Spleen (tissue), 11 donors: ENCODE results near the gene KCND3. TPM values are rescaled to one million over a fixed set of nuclear protein-coding genes. Genes with fewer than 3 reads are reported as not detected.
A peak's percentile ranks its signal among the peaks of the same experiment; 100 is the strongest.

Source experiments
- DNase-seq: peaks from one replicate; pipeline ENCODE4 v3.0.0-alpha.2; 2020
- H3K27ac ChIP-seq, 8 donors: fragments of 200-600 bp; sonication (generic) in 7 of 8; 1 replicate in 4 of 8; 2 replicates in 4 of 8; pipeline versions ENCODE4 v1.5.0 to v1.8.0; 2016 to 2021; ENCODE audit warnings: inconsistent platforms in 4 of 8, mild to moderate bottlenecking in 4 of 8, moderate library complexity in 1 of 8
- H3K27me3 ChIP-seq, 7 donors: fragments of 200-600 bp; sonication (generic) in 6 of 7; replicated peaks in 1 of 7; 1 replicate in 4 of 7; 2 replicates in 3 of 7; pipeline versions ENCODE4 v1.5.0 to v1.8.0; 2016 to 2021; ENCODE audit warnings: inconsistent platforms in 3 of 7, mild to moderate bottlenecking in 1 of 7
- H3K36me3 ChIP-seq, 6 donors: fragments of 200-600 bp; sonication (generic) in 5 of 6; 1 replicate in 4 of 6; 2 replicates in 2 of 6; pipeline versions ENCODE4 v1.5.0 to v1.8.0; 2016 to 2021; ENCODE audit warnings: inconsistent platforms in 2 of 6
- H3K4me1 ChIP-seq, 6 donors: fragments of 200-600 bp; sonication (generic) in 5 of 6; 1 replicate in 3 of 6; 2 replicates in 3 of 6; pipeline versions ENCODE4 v1.5.0 to v1.8.0; 2016 to 2021; ENCODE audit warnings: inconsistent platforms in 3 of 6
- H3K4me3 ChIP-seq, 8 donors: fragments of 200-600 bp; sonication (generic) in 7 of 8; 1 replicate in 4 of 8; 2 replicates in 4 of 8; pipeline versions ENCODE4 v1.5.0 to v1.8.0; 2016 to 2021; ENCODE audit warnings: inconsistent platforms in 4 of 8, mild to moderate bottlenecking in 4 of 8, moderate library complexity in 2 of 8
- H3K9me3 ChIP-seq, 8 donors: fragments of 200-600 bp; sonication (generic) in 7 of 8; 1 replicate in 4 of 8; 2 replicates in 4 of 8; pipeline versions ENCODE4 v1.5.0 to v1.8.0; 2016 to 2021; ENCODE audit warnings: inconsistent platforms in 4 of 8
- POLR2A ChIP-seq, 3 donors: fragments of 450-650 bp; IDR thresholded peaks; one replicate each; pipeline ENCODE4 v1.5.1; 2017; ENCODE audit warnings: antibody characterized with exemption in 3 of 3, mild to moderate bottlenecking in 1 of 3
- POLR2AphosphoS5 ChIP-seq, 3 donors: sonication (generic); formaldehyde crosslinking; IDR thresholded peaks; one replicate each; pipeline ENCODE4 v1.5.1; 2017; ENCODE audit warnings: antibody characterized with exemption in 3 of 3
- WGBS, 5 donors: extraction: QIAGEN DNeasy Blood & Tissue Kit in 3 of 5; methylation state at CpG; one replicate each; pipeline versions ENCODE4 v1.1.5 to v1.1.7; 2013 to 2018; 5-methylcytosine and 5-hydroxymethylcytosine counted together
- intact Hi-C: fragments of 100-400 bp; cut with DNase I; formaldehyde crosslinking; loops from one replicate; pipeline ENCODE4 v1.15.0; 2023; ENCODE audit warnings: low total_unique reads
- polyA plus RNA-seq, 3 donors: library from polyadenylated mRNA; stranded (reverse); fragments of 200-250 nt; gene quantifications; one replicate each; pipeline ENCODE4 v1.2.1, GENCODE V29; 2013
- total RNA-seq, 7 donors: library from RNA; depleted of rRNA in 3 of 7; stranded (reverse); fragments of >200 nt in 3 of 7; fragmentation: NEBNext Ultra II Directional in 4 of 7; extraction: Animal tissue kit (Norgen Biotek cat#: 25700) in 4 of 7; gene quantifications; one replicate each; pipeline versions ENCODE4 v1.1.0 to v1.2.1, GENCODE V29; 2016 to 2021
- TF ChIP-seq, protein P1 (sequence below), 11 experiments: fragments of 200-600 bp in 7 of 11; fragments of 450-650 bp in 4 of 11; sonication (generic) in 4 of 11; IDR thresholded peaks in 8 of 11; conservative IDR thresholded peaks in 3 of 11; 1 replicate in 7 of 11; 2 replicates in 4 of 11; pipeline versions ENCODE4 v1.4.0 to v1.8.0; 2016 to 2021; ENCODE audit warnings: antibody characterized with exemption in 11 of 11, inconsistent platforms in 4 of 11, mild to moderate bottlenecking in 1 of 11
- donor health status: healthy with polysubstance abuse.
- donor health status: DM: no; HTN: no; CAD: no; lungs with moderate emphysema.
- donor health status: DM: no; HTN: no; CAD: no.
- donor health status: Bipolar disorder and iron deficiency.
- donor health status: healthy.
- donor health status: DM: no; HTN: no; CAD: no.
- donor health status: DM: yes; HTN: yes; CAD: no.

The KCND3 gene
- total and polyA plus RNA-seq, 10 donors: 0.67 to 14.2 (median 8.6) TPM

DNA sequence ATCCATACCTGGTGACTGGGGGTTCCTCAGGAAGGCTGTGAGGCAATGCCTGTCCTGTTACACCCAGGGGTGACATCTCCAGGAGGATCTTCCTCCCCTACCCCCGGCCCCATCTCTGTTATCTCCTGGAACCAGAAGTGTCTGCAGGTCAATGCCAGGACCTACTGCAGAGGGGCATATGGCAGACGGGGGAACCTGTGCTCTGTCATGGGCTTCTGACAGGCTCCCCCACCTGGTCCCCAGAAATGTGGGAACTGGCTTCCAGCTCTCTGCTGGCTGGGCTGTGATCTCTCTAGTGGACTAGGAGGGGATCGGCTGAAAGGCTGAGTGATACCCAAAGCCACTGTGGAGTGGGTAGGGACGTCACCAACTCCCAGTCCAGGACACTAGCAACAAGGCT, 21.0 kb downstream of the KCND3 start:
- intact Hi-C loops: no loop called here
- whole genome bisulfite sequencing, 5 donors: 55 to 63% (median 60%) methylated on average over 4 of the region's 4 CpGs
- TF ChIP-seq POLR2AphosphoS5 (IDR thresholded peaks at IDR 0.05): no peak

DNA sequence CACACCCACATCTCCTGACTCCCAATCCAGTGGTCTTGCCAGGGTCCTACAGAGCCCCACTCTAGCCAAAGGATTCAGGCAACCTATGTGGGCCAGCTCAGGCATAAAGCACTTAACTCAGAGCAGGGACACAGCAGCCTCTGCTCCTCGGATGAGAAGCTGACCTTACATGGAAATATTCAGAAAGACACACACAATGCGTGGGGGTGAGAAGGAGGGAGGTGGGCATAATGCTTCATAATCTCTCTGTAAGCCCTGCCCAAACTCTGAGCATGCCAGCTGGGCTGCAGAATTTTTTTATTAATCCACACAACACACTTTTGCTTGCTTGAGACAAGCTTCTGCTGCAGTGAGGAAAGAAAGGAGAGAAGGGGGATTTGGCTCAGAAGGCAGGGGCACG, 21.6 kb downstream of the KCND3 start:
- TF ChIP-seq POLR2A (IDR thresholded peaks at IDR 0.05): no peak
- TF ChIP-seq, protein P1, sequence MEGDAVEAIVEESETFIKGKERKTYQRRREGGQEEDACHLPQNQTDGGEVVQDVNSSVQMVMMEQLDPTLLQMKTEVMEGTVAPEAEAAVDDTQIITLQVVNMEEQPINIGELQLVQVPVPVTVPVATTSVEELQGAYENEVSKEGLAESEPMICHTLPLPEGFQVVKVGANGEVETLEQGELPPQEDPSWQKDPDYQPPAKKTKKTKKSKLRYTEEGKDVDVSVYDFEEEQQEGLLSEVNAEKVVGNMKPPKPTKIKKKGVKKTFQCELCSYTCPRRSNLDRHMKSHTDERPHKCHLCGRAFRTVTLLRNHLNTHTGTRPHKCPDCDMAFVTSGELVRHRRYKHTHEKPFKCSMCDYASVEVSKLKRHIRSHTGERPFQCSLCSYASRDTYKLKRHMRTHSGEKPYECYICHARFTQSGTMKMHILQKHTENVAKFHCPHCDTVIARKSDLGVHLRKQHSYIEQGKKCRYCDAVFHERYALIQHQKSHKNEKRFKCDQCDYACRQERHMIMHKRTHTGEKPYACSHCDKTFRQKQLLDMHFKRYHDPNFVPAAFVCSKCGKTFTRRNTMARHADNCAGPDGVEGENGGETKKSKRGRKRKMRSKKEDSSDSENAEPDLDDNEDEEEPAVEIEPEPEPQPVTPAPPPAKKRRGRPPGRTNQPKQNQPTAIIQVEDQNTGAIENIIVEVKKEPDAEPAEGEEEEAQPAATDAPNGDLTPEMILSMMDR (IDR thresholded peaks at IDR 0.05 in 8 of 11, conservative IDR thresholded peaks at IDR 0.05 in 3 of 11): no peak
- TF ChIP-seq POLR2AphosphoS5 (IDR thresholded peaks at IDR 0.05): no peak
- H3K27me3 ChIP-seq: peaks cover 0 to 56% (median 0%) of the 10 kb centered on the region in 7 donors
- no peak overlapping the region for H3K27ac ChIP-seq
- intact Hi-C loops: no loop called here
- WGBS, 5 donors: 69 to 81% (median 73%) methylated on average over 3 of the region's 3 CpGs
- H3K36me3 ChIP-seq: no peaks in the 10 kb centered on the region
- no peak overlapping the region for H3K4me3 ChIP-seq
- H3K9me3 ChIP-seq: no peaks in the 10 kb centered on the region
- peak; percentile 24 for DNase-seq
- H3K4me1 ChIP-seq: peaks cover 0 to 17% (median 4%) of the 10 kb centered on the region in 6 donors

More for the DNA sequence above, 21.0 kb downstream of the KCND3 start:
- Histone ChIP-seq H3K4me1 (peaks cover 0 to 17% (median 4%) of the 10 kb centered on the region in 6 donors), H3K27ac (no peak overlapping the region), H3K27me3 (peaks cover 0 to 62% (median 0%) of the 10 kb centered on the region in 7 donors), H3K36me3 (no peaks in the 10 kb centered on the region), H3K4me3 (no peak overlapping the region), H3K9me3 (no peaks in the 10 kb centered on the region)
- peak; percentile 52 for DNase-seq

DNA sequence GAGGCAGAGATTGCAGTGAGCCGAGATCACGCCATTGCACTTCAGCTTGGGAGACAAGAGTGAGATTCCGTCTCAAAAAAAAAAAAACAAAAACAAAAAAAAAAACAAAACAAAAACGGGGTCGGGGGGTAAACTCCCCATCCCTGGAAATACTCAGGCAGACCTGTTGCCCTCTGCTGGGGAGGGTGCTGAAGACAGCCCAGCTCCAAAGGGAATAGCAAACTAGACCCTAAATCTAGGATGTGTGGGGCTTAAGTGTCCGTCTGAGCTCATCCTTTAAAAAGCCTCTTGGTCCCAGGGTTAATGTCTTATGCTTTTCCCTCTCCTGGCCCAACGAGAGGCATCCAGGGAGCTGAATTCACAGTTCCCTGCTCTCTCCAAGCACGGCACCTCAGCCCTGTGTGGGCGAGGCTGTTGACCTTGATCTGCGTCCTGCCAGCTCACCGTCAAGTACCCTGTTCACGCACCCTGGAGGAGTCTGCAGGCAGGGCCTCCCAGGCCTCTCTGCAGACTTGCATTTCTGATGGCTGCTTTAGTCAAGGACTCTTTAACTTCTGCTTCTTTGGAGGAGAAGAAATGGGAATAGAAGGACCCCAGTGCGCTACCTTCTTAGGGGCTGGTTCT, 22.3 kb downstream of the KCND3 start:
- Histone ChIP-seq H3K27ac (no peak overlapping the region), H3K4me3 (no peak overlapping the region), H3K27me3 (peaks cover 0 to 56% (median 0%) of the 10 kb centered on the region in 7 donors), H3K36me3 (no peaks in the 10 kb centered on the region), H3K4me1 (peaks cover 0 to 17% (median 4%) of the 10 kb centered on the region in 6 donors), H3K9me3 (no peaks in the 10 kb centered on the region)
- WGBS, 5 donors: 64 to 73% (median 71%) methylated on average over 12 to 13 of the region's 13 CpGs
- intact Hi-C loops: no loop called here
- TF ChIP-seq POLR2AphosphoS5 (IDR thresholded peaks at IDR 0.05) (no peak), POLR2A (IDR thresholded peaks at IDR 0.05) (no peak)
- TF ChIP-seq, protein P1 (IDR thresholded peaks at IDR 0.05 in 8 of 11, conservative IDR thresholded peaks at IDR 0.05 in 3 of 11): no peak
- peak; percentile 29 for DNase-seq

DNA sequence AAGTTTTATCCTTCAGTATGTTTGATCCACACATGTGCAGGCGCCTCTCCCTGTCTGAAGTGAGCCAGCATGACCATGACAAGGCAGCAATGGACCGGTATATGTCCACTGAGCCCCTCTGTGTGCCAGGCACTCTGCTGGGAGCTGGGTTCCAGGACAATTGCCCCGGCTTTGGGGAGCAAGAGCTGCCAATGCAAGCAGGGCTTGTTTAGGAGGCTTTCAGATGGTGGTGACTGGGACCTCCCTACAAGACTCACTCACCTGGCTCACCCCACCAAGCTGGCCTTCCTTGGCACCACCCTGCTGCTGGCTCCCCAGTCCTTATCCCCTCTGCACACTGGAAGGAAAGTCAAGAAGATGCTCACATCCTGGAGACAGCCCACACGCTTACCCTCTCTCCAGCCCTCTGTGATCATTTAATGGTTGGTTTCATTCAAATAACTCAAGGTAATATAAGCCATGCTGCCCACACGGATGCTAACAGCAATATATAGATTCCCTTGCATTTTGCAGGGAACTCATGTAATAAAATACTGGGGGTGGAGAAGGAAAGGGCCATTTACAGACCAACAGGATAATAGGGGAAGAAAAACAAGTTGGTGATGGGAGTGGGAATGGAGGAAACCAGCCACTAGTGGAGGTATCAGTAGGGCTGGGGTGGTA, 23.6 kb downstream of the KCND3 start:
- TF ChIP-seq POLR2A (IDR thresholded peaks at IDR 0.05) (no peak), POLR2AphosphoS5 (IDR thresholded peaks at IDR 0.05) (no peak)
- TF ChIP-seq, protein P1 (IDR thresholded peaks at IDR 0.05 in 8 of 11, conservative IDR thresholded peaks at IDR 0.05 in 3 of 11): no peak
- WGBS, 5 donors: 76 to 85% (median 81%) methylated on average over 4 to 5 of the region's 5 CpGs
- no peak overlapping the region for H3K27ac ChIP-seq
- no peaks in the 10 kb centered on the region for H3K36me3 ChIP-seq
- H3K4me1 ChIP-seq: peaks cover 0 to 17% (median 4%) of the 10 kb centered on the region in 6 donors
- intact Hi-C loops: no loop called here
- H3K9me3 ChIP-seq: no peaks in the 10 kb centered on the region
- peak; percentile 67 for DNase-seq
- H3K4me3 ChIP-seq: no peak overlapping the region
- peaks cover 0 to 62% (median 0%) of the 10 kb centered on the region in 7 donors for H3K27me3 ChIP-seq
